Liver (tissue), 2 donors: ENCODE data around the gene INPP4B.

Experiments
- CTCF ChIP-seq: fragments of 150-350 bp; IDR thresholded peaks from 2 replicates; pipeline ENCODE4 v1.5.1; 2017; ENCODE audit warnings: improper control_type of control experiment, low read depth, low read length; ENCODE audit not compliant: missing input control
- REST ChIP-seq: IDR thresholded peaks from 2 replicates; pipeline ENCODE4 v1.6.1; 2016; ENCODE audit warnings: antibody characterized with exemption, mild to moderate bottlenecking
- donor health status: healthy.

DNA sequence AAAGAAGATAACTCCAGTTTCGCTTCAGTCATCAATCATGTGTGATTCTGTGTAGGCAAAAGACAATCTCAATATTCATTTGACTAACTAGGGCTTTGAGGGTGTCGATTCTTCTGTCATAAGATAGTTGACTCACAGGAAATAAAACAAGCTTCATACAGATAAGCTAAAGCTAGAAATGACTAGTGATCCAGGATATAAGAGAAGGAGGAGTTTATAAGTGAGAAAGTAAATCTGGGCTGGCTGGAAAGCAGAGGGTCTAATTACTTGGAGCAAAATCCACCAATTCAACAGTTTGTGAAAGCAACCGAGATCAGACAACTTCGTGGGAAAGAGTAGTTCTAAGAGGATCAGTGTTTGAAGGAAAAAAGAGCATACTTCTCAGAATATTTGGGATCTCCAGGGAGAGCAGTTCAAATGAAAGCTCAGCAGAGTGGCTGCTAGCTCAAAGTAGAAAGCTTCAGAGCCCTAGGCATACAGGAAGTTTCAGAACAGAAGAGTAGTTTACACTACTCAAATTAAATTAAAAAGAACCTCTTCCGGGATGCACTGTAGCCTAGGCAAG is 429.3 kb downstream of the INPP4B start:
- no peak for TF ChIP-seq CTCF
- no peak for TF ChIP-seq REST
